PFSK-1 (cell line): ENCODE measurements around the gene EVI2A.

Experiments used
- FOXP2 ChIP-seq: optimal IDR thresholded peaks from 2 replicates; pipeline ENCODE3; 2011; ENCODE audit warnings: borderline replicate concordance, control low read depth, inconsistent platforms; ENCODE audit not compliant: insufficient read depth; ENCODE audit errors: extremely low read length, extremely low read depth
- POLR2AphosphoS5 ChIP-seq: IDR thresholded peaks from 2 replicates; pipeline ENCODE4 v1.6.1; 2012; ENCODE audit warnings: low read depth, mild to moderate bottlenecking, control low read depth, low read length, moderate library complexity
- REST ChIP-seq, 2 experiments: IDR thresholded peaks; 2 replicates each; pipeline versions ENCODE4 v1.6.1 to v1.8.0; 2011 to 2012; ENCODE audit warnings: low read depth in 2 of 2, low read length in 2 of 2, control low read depth in 1 of 2, inconsistent platforms in 1 of 2, mild to moderate bottlenecking in 1 of 2, moderate library complexity in 1 of 2; ENCODE audit not compliant: insufficient read depth in 1 of 2
- SIN3A ChIP-seq: IDR thresholded peaks from 2 replicates; pipeline ENCODE4 v1.6.1; 2012; ENCODE audit warnings: mild to moderate bottlenecking, low read length, moderate library complexity, borderline replicate concordance; ENCODE audit not compliant: insufficient read depth
- TAF1 ChIP-seq: IDR thresholded peaks from 2 replicates; pipeline ENCODE4 v1.6.1; 2012; ENCODE audit warnings: low read length, control low read depth, borderline replicate concordance; ENCODE audit not compliant: insufficient read depth

The EVI2A gene

GRCh38 chr17:31357091-31357490 lies 35.7 kb upstream of the EVI2A start:
- TF ChIP-seq TAF1 (no peak), FOXP2 (no peak), SIN3A (no peak), POLR2AphosphoS5 (no peak), REST (IDR thresholded peaks at IDR 0.05; ENCODE audit: insufficient read depth in 1 of 2, low read depth in 2 of 2, low read length in 2 of 2) (no peak)

- TF ChIP-seq POLR2AphosphoS5 (no peak), FOXP2 (no peak), REST (IDR thresholded peaks at IDR 0.05; ENCODE audit: insufficient read depth in 1 of 2, low read depth in 2 of 2, low read length in 2 of 2) (no peak), SIN3A (no peak), TAF1 (no peak)
These were observed 34.5 kb upstream of the EVI2A start for GRCh38 chr17:31355935-31356334.

- TF ChIP-seq REST (IDR thresholded peaks at IDR 0.05; ENCODE audit: insufficient read depth in 1 of 2, low read depth in 2 of 2, low read length in 2 of 2) (no peak), FOXP2 (no peak), TAF1 (no peak), SIN3A (no peak), POLR2AphosphoS5 (no peak)
These were observed 28.0 kb upstream of the EVI2A start for GRCh38 chr17:31349454-31349853.

GRCh38 chr17:31339906-31340661 lies 18.7 kb upstream of the EVI2A start:
- no peak for TF ChIP-seq FOXP2
- no peak for TF ChIP-seq SIN3A
- no peak for TF ChIP-seq REST (IDR thresholded peaks at IDR 0.05; ENCODE audit: insufficient read depth in 1 of 2, low read depth in 2 of 2, low read length in 2 of 2)
- no peak for TF ChIP-seq TAF1
- TF ChIP-seq POLR2AphosphoS5 = no peak

GRCh38 chr17:31329221-31329620 lies 7.8 kb upstream of the EVI2A start:
- TF ChIP-seq FOXP2 (no peak), REST (IDR thresholded peaks at IDR 0.05; ENCODE audit: insufficient read depth in 1 of 2, low read depth in 2 of 2, low read length in 2 of 2) (no peak), SIN3A (no peak), TAF1 (no peak), POLR2AphosphoS5 (no peak)
